ENCODE data around the gene TVP23A.

TVP23A gene

DNA sequence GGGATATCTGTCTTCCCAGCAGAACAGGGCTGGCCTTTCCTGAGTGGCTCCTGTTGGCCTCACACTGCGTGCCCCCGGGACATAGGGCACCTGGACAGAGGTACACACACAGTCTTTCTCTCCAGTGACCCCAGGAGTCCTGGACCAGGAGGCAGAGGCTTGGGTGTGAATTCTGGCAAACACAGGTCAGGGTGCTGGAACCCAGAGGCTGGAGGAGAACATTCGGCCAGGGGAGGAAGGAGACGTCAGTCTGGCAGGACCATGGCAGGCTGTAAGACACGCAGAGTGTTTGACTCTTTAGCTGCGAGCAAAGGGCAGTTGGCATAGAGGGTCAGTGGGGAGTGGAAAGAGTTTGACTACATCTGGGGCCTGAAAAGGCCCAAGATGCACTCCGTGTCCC, 4.1 kb upstream of the TVP23A start:
- no peaks in the 10 kb centered on the region for H3K9me3 ChIP-seq (ENCODE audit: insufficient read depth, low read length, severe bottlenecking)
- no peak overlapping the region for H3K4me3 ChIP-seq (ENCODE audit: low read depth in 1 of 2, low read length in 2 of 2)
- TF ChIP-seq, protein P1, sequence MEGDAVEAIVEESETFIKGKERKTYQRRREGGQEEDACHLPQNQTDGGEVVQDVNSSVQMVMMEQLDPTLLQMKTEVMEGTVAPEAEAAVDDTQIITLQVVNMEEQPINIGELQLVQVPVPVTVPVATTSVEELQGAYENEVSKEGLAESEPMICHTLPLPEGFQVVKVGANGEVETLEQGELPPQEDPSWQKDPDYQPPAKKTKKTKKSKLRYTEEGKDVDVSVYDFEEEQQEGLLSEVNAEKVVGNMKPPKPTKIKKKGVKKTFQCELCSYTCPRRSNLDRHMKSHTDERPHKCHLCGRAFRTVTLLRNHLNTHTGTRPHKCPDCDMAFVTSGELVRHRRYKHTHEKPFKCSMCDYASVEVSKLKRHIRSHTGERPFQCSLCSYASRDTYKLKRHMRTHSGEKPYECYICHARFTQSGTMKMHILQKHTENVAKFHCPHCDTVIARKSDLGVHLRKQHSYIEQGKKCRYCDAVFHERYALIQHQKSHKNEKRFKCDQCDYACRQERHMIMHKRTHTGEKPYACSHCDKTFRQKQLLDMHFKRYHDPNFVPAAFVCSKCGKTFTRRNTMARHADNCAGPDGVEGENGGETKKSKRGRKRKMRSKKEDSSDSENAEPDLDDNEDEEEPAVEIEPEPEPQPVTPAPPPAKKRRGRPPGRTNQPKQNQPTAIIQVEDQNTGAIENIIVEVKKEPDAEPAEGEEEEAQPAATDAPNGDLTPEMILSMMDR (IDR thresholded peaks at IDR 0.05; ENCODE audit: borderline replicate concordance, extremely low read depth, low read length, poor library complexity, severe bottlenecking), result no peak
- no peak for TF ChIP-seq EZH2 (IDR thresholded peaks at IDR 0.05; ENCODE audit: borderline replicate concordance, low read depth, low read length, severe bottlenecking)
- no peak for DNase-seq
- no peaks in the 10 kb centered on the region for H3K4me1 ChIP-seq (ENCODE audit: insufficient read depth, low read length)
- no peaks in the 10 kb centered on the region for H3K27me3 ChIP-seq (ENCODE audit: insufficient read depth, low read length, poor library complexity)
- no peaks in the 10 kb centered on the region for H3K36me3 ChIP-seq (ENCODE audit: insufficient read depth, low read length)
- ATAC-seq (ENCODE audit: insufficient read depth, low read depth), result no peak
- no peak overlapping the region for H3K9ac ChIP-seq (ENCODE audit: low read depth, low read length)
- H3K4me2 ChIP-seq (ENCODE audit: insufficient read depth, low read length), result no peak overlapping the region
- no peaks in the 10 kb centered on the region for H4K20me1 ChIP-seq (ENCODE audit: insufficient read depth, low read length)
- H2AFZ ChIP-seq (ENCODE audit: low read depth, low read length), result no peak overlapping the region
- no peak overlapping the region for H3K27ac ChIP-seq (ENCODE audit: low read length)
- H3K79me2 ChIP-seq (ENCODE audit: insufficient read depth, low read length), result no peaks in the 10 kb centered on the region

DNA sequence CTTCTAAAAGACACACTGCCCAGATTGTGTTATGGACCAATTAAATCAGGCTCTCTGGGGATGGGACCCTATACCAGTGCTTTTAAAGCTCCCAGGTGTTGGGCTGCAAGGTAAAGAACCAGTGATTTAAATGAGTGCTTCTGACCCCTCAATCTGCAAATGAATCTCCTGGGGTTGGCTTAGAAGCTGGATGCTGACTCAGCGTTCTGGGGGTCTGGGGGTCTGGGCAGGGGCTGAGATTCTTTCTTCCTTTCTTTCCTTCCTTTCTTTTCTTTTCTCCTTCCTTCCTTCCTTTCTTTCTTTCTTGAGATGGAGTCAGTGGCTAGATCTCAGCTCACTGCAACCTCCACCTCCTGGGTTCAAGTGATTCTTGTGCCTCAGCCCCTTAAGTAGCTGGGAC, 2.0 kb upstream of the TVP23A start:
- H3K9me3 ChIP-seq (ENCODE audit: insufficient read depth, low read length, severe bottlenecking), result no peaks in the 10 kb centered on the region
- TF ChIP-seq, protein P1 (IDR thresholded peaks at IDR 0.05; ENCODE audit: borderline replicate concordance, extremely low read depth, low read length, poor library complexity, severe bottlenecking), result no peak
- TF ChIP-seq EZH2 (IDR thresholded peaks at IDR 0.05; ENCODE audit: borderline replicate concordance, low read depth, low read length, severe bottlenecking), result no peak
- H4K20me1 ChIP-seq (ENCODE audit: insufficient read depth, low read length), result no peaks in the 10 kb centered on the region
- H3K4me1 ChIP-seq (ENCODE audit: insufficient read depth, low read length), result no peaks in the 10 kb centered on the region
- no peak overlapping the region for H3K27ac ChIP-seq (ENCODE audit: low read length)
- no peak overlapping the region for H3K9ac ChIP-seq (ENCODE audit: low read depth, low read length)
- no peak overlapping the region for H2AFZ ChIP-seq (ENCODE audit: low read depth, low read length)
- no peaks in the 10 kb centered on the region for H3K27me3 ChIP-seq (ENCODE audit: insufficient read depth, low read length, poor library complexity)
- no peak overlapping the region for H3K4me3 ChIP-seq (ENCODE audit: low read depth in 1 of 2, low read length in 2 of 2)
- ATAC-seq (ENCODE audit: insufficient read depth, low read depth) (no peak), DNase-seq (no peak)
- no peak overlapping the region for H3K4me2 ChIP-seq (ENCODE audit: insufficient read depth, low read length)
- no peaks in the 10 kb centered on the region for H3K79me2 ChIP-seq (ENCODE audit: insufficient read depth, low read length)
- no peaks in the 10 kb centered on the region for H3K36me3 ChIP-seq (ENCODE audit: insufficient read depth, low read length)

DNA sequence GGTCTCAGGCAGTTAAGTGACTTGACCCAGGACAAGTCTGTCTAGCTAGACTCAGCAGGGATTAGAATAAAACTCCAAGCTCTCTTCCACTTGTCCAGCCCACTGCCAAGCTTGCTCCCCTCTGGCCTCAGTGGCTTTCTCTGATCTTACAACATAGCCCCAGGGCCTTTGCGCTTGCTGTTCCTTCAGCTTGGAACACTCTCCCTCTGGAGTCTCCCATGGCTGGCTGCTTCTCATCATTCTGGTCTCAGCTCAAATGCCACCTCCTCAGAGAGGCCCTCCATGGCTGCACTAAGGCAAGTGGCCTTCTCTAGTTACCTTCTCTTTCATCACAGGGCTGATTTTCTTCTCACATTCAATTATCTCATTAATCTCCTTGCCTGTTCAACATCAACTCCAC, 1.1 kb downstream of the TVP23A start:
- Histone ChIP-seq H3K4me2 (ENCODE audit: insufficient read depth, low read length) (no peak overlapping the region), H4K20me1 (ENCODE audit: insufficient read depth, low read length) (no peaks in the 10 kb centered on the region)

More for the DNA sequence above, 1.1 kb downstream of the TVP23A start:
- DNase-seq, result no peak
- H3K27ac ChIP-seq (ENCODE audit: low read length), result no peak overlapping the region
- no peak for ATAC-seq (ENCODE audit: insufficient read depth, low read depth)
- H3K79me2 ChIP-seq (ENCODE audit: insufficient read depth, low read length), result no peaks in the 10 kb centered on the region
- no peaks in the 10 kb centered on the region for H3K27me3 ChIP-seq (ENCODE audit: insufficient read depth, low read length, poor library complexity)
- H3K9ac ChIP-seq (ENCODE audit: low read depth, low read length), result no peak overlapping the region
- no peaks in the 10 kb centered on the region for H3K36me3 ChIP-seq (ENCODE audit: insufficient read depth, low read length)
- no peaks in the 10 kb centered on the region for H3K4me1 ChIP-seq (ENCODE audit: insufficient read depth, low read length)
- no peak overlapping the region for H2AFZ ChIP-seq (ENCODE audit: low read depth, low read length)
- H3K4me3 ChIP-seq (ENCODE audit: low read depth in 1 of 2, low read length in 2 of 2), result no peak overlapping the region
- no peak for TF ChIP-seq EZH2 (IDR thresholded peaks at IDR 0.05; ENCODE audit: borderline replicate concordance, low read depth, low read length, severe bottlenecking)
- TF ChIP-seq, protein P1 (IDR thresholded peaks at IDR 0.05; ENCODE audit: borderline replicate concordance, extremely low read depth, low read length, poor library complexity, severe bottlenecking), result no peak
- H3K9me3 ChIP-seq (ENCODE audit: insufficient read depth, low read length, severe bottlenecking), result no peaks in the 10 kb centered on the region

Data from DND-41 (cell line).